Tibial artery (tissue), 4 donors: ENCODE results near the gene CEBPG.
A peak's percentile ranks its signal among the peaks of the same experiment; 100 is the strongest.

Experiments used
- DNase-seq, 2 donors: peaks; one replicate each; pipeline ENCODE4 v3.0.0-alpha.2; 2019
- H3K27ac ChIP-seq, 2 donors: fragments of 200-600 bp; sonication (generic) in 1 of 2; 1 replicate in 1 of 2; 2 replicates in 1 of 2; pipeline ENCODE4 v1.5.1; 2018 to 2019; ENCODE audit warnings: mild to moderate bottlenecking in 1 of 2
- H3K27me3 ChIP-seq, 2 donors: fragments of 200-600 bp; sonication (generic) in 1 of 2; one replicate each; pipeline versions ENCODE4 v1.5.1 to v1.6.0; 2016 to 2019
- H3K36me3 ChIP-seq, 3 donors: fragments of 200-600 bp; sonication (generic) in 2 of 3; one replicate each; pipeline ENCODE4 v1.5.1; 2016 to 2019; ENCODE audit warnings: mild to moderate bottlenecking in 2 of 3
- H3K4me1 ChIP-seq, 4 donors: fragments of 200-600 bp; sonication (generic) in 2 of 4; 1 replicate in 3 of 4; 2 replicates in 1 of 4; pipeline ENCODE4 v1.5.1; 2016 to 2019
- H3K4me3 ChIP-seq, 2 donors: fragments of 200-600 bp; sonication (generic) in 1 of 2; 1 replicate in 1 of 2; 2 replicates in 1 of 2; pipeline ENCODE4 v1.5.1; 2018 to 2019; ENCODE audit warnings: mild to moderate bottlenecking in 2 of 2
- H3K9me3 ChIP-seq, 3 donors: fragments of 200-600 bp; sonication (generic) in 1 of 3; one replicate each; pipeline ENCODE4 v1.5.1; 2016 to 2019
- CTCF ChIP-seq, 2 experiments: fragments of 200-600 bp in 1 of 2; fragments of 450-650 bp in 1 of 2; IDR thresholded peaks; one replicate each; pipeline ENCODE4 v1.5.1; 2017 to 2019; ENCODE audit warnings: antibody characterized with exemption in 2 of 2, mild to moderate bottlenecking in 1 of 2, moderate library complexity in 1 of 2
- intact Hi-C: fragments of 100-400 bp; cut with DNase I; formaldehyde crosslinking; loops from one replicate; pipeline ENCODE4 v1.15.0; 2023; ENCODE audit warnings: low total_unique reads

Gene CEBPG

DNA sequence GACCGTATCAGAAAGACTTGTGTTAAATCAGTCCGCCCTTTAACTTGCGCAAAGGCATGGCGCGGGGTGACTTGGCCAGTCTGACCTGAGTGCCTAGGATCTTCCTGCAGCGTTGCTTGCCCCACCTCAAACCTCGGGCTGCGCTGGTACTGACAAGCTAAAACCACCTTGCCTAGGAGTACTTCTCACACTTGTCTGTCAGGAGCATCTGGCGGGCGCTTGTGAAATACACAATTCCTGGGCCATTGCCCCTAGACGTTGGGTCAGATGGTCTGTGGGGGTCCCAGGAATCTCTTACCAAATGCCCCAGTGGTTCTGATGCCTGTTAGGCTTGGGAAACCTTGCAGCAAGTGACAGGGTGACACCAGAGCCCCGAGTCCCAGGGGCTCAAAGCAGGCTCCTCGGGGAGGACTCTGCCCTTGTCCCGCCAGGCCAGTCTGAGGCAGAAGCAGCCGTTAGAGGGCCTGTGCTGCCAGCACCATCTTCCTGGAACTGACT lies 12.9 kb downstream of the CEBPG start:
- no peak overlapping the region for H3K4me3 ChIP-seq
- H3K4me1 ChIP-seq = peaks cover 0 to 38% (median 25%) of the 10 kb centered on the region in 4 donors
- peaks cover 10 to 24% (median 17%) of the 10 kb centered on the region in 3 donors for H3K36me3 ChIP-seq
- H3K27me3 ChIP-seq = no peaks in the 10 kb centered on the region
- intact Hi-C loops = no loop called here
- no peak for TF ChIP-seq CTCF (IDR thresholded peaks at IDR 0.05)
- H3K27ac ChIP-seq = no peak overlapping the region
- H3K9me3 ChIP-seq = no peaks in the 10 kb centered on the region
- DNase-seq = no peak

DNA sequence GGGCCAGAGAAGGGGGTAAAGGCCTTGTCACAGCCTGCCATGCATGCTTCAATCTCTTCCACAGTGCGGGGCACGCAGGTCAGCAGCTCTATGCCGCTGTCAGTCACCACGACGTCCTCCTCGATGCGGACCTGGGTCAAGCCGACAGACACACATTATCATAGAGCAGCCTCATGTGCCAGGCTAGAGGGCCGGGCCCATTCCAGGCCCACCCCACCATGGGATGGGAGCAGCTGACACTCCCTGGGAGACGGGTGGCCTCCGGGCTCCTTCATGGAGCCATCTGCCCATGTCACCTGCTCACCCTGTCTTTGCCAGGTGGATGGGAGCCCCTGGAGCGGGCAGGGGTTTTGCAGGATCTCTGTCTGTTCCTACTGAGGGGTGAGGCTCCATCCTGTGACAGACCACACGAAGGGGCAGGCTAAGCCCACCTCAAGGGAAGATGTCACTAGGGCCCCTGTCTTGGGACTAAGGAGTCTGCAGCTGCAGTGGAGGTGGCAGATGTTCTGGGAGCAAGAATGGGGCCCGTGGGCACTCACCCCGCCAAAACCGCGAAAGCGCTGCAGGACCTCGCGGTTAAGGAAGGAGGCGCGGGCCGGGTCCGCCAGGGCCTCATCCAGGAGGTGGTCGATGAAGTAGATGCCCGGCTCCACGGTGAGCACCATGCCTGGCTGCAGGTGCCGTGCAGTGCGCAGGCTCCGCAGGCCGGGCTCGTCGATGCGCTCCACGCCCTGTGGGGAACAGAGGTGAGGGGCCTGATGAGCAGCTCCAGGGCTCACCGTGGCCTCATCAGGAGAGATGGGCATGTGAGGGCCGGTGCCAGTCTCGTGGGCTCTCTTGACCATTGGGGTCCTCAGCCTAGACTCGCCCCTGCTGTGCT lies 14.1 kb downstream of the CEBPG start:
- TF ChIP-seq CTCF (IDR thresholded peaks at IDR 0.05) = no peak
- Histone ChIP-seq H3K27me3 (no peaks in the 10 kb centered on the region), H3K36me3 (peaks cover 10 to 24% (median 13%) of the 10 kb centered on the region in 3 donors), H3K27ac (peak overlapping the region in 1 of 2 donors; percentile 12), H3K4me1 (peaks cover 0 to 49% (median 30%) of the 10 kb centered on the region in 4 donors), H3K9me3 (no peaks in the 10 kb centered on the region), H3K4me3 (no peak overlapping the region)
- no peak for DNase-seq
- intact Hi-C loops = no loop called here

- Histone ChIP-seq H3K27me3 (no peaks in the 10 kb centered on the region), H3K4me3 (no peak overlapping the region), H3K36me3 (peaks cover 10 to 24% (median 13%) of the 10 kb centered on the region in 3 donors), H3K9me3 (no peaks in the 10 kb centered on the region), H3K4me1 (peaks cover 0 to 56% (median 31%) of the 10 kb centered on the region in 4 donors), H3K27ac (peak overlapping the region in 1 of 2 donors; percentile 12)
- TF ChIP-seq CTCF (IDR thresholded peaks at IDR 0.05) = no peak
- DNase-seq = peak in 1 of 2 donors; percentile 70
- intact Hi-C loops = no loop called here
Observed at GRCh38 chr19:33388231-33388724, 14.8 kb downstream of the CEBPG start.

GRCh38 chr19:33388725-33389420 lies 15.4 kb downstream of the CEBPG start:
- DNase-seq = peak in 1 of 2 donors; percentile 76
- no peaks in the 10 kb centered on the region for H3K27me3 ChIP-seq
- peak overlapping the region; percentile 12 to 27 for H3K27ac ChIP-seq
- peaks cover 10 to 19% (median 13%) of the 10 kb centered on the region in 3 donors for H3K36me3 ChIP-seq
- peaks cover 0 to 62% (median 33%) of the 10 kb centered on the region in 4 donors for H3K4me1 ChIP-seq
- intact Hi-C loops = no loop called here
- no peaks in the 10 kb centered on the region for H3K9me3 ChIP-seq
- TF ChIP-seq CTCF (IDR thresholded peaks at IDR 0.05) = no peak
- H3K4me3 ChIP-seq = no peak overlapping the region

GRCh38 chr19:33389421-33390100 lies 16.1 kb downstream of the CEBPG start:
- Histone ChIP-seq H3K4me3 (no peak overlapping the region), H3K27me3 (no peaks in the 10 kb centered on the region), H3K9me3 (no peaks in the 10 kb centered on the region), H3K4me1 (peaks cover 0 to 68% (median 38%) of the 10 kb centered on the region in 4 donors), H3K36me3 (peaks cover 10 to 19% (median 13%) of the 10 kb centered on the region in 3 donors), H3K27ac (peak overlapping the region; percentile 12 to 48)
- no peak for DNase-seq
- no peak for TF ChIP-seq CTCF (IDR thresholded peaks at IDR 0.05)
- intact Hi-C loops = no loop called here
